CD4-positive, alpha-beta T cell (primary cell): ENCODE results near the gene PRKCH. TPM values are rescaled to one million over a fixed set of nuclear protein-coding genes. Genes with fewer than 3 reads are reported as not detected.

Experiments
- ATAC-seq: fragments of 200-7000 bp; cut with Tn5 transposase; one replicate; pipeline ENCODE4 v1.10.0; 2022; ENCODE audit warnings: mild to moderate bottlenecking; ENCODE audit not compliant: poor library complexity
- CTCF ChIA-PET: fragments of 350-600 bp; sonication (Branson Sonifier 250); formaldehyde crosslinking; loops from one replicate; lab custom pipeline; 2021; ENCODE audit warnings: antibody characterized with exemption, inconsistent platforms; lab: Charles Lee
- POLR2A ChIA-PET: fragments of 350-600 bp; sonication (Branson Sonifier 250); formaldehyde crosslinking; loops from one replicate; lab custom pipeline; 2021; ENCODE audit warnings: antibody characterized with exemption, inconsistent platforms; lab: Charles Lee
- DNase-seq, 14 experiments: peaks; one replicate each; pipeline ENCODE4 v3.0.0-alpha.2; 2013 to 2020; ENCODE audit warnings: mixed read lengths in 2 of 14
- H3K27ac ChIP-seq, 2 donors: one replicate each; pipeline versions ENCODE4 v1.5.1 to v1.7.0; 2013; ENCODE audit warnings: low read length in 2 of 2, low read depth in 1 of 2, mild to moderate bottlenecking in 1 of 2
- H3K27me3 ChIP-seq, 2 experiments: 1 replicate in 1 of 2; 2 replicates in 1 of 2; pipeline versions ENCODE4 v1.6.1 to v1.7.0; 2013; ENCODE audit warnings: low read length in 2 of 2, control low read depth in 1 of 2, mild to moderate bottlenecking in 1 of 2, moderate library complexity in 1 of 2; ENCODE audit not compliant: insufficient read depth in 2 of 2, control insufficient read depth in 1 of 2
- H3K36me3 ChIP-seq: one replicate; pipeline ENCODE4 v1.6.1; 2013; ENCODE audit warnings: low read length, control low read depth; ENCODE audit not compliant: insufficient read depth
- H3K4me1 ChIP-seq: one replicate; pipeline ENCODE4 v1.6.1; 2013; ENCODE audit warnings: low read length, control low read depth; ENCODE audit not compliant: insufficient read depth
- H3K4me3 ChIP-seq: one replicate; pipeline ENCODE4 v1.5.1; 2013; ENCODE audit warnings: mild to moderate bottlenecking, low read length, moderate library complexity
- H3K9me3 ChIP-seq, 2 experiments: 1 replicate in 1 of 2; 2 replicates in 1 of 2; pipeline versions ENCODE4 v1.6.1 to v1.7.0; 2013; ENCODE audit warnings: low read length in 2 of 2, mild to moderate bottlenecking in 2 of 2, control low read depth in 1 of 2, moderate library complexity in 1 of 2; ENCODE audit not compliant: control insufficient read depth in 1 of 2, insufficient read depth in 1 of 2
- H3K27ac Mint-ChIP-seq: one replicate; pipeline ENCODE4 v1.8.0; 2020; ENCODE audit warnings: mixed read lengths
- H3K27me3 Mint-ChIP-seq: one replicate; pipeline ENCODE4 v1.8.0; 2021; ENCODE audit warnings: mixed read lengths
- H3K36me3 Mint-ChIP-seq: one replicate; pipeline ENCODE4 v1.8.0; 2021; ENCODE audit warnings: low read depth, mixed read lengths
- H3K4me1 Mint-ChIP-seq: one replicate; pipeline ENCODE4 v1.8.0; 2021; ENCODE audit warnings: low read depth, mixed read lengths
- H3K4me3 Mint-ChIP-seq: one replicate; pipeline ENCODE4 v1.8.0; 2020; ENCODE audit warnings: mild to moderate bottlenecking, mixed read lengths
- H3K9me3 Mint-ChIP-seq: one replicate; pipeline ENCODE4 v1.8.0; 2020; ENCODE audit warnings: mixed read lengths
- intact Hi-C, 2 experiments: fragments of 100-400 bp; cut with DNase I in 1 of 2; cut with micrococcal nuclease in 1 of 2; formaldehyde crosslinking; loops; one replicate each; pipeline versions ENCODE4 v1.15.1 to v1.9.0; 2023 to 2025; cut with DNase I, micrococcal nuclease
- total RNA-seq, 174 experiments: library from RNA in 2 of 174; stranded (reverse) in 2 of 174; gene quantifications; one replicate each; pipeline ENCODE4 v1.2.3 and lab custom pipeline; 2021 to 2026
- TF ChIP-seq, protein P1 (sequence below): fragments of 200-600 bp; IDR thresholded peaks from one replicate; pipeline ENCODE4 v1.8.0; 2022; ENCODE audit warnings: antibody characterized with exemption, mild to moderate bottlenecking

The PRKCH gene
- total RNA-seq, 2 experiments from 2014 or later: 378 to 385 TPM

DNA sequence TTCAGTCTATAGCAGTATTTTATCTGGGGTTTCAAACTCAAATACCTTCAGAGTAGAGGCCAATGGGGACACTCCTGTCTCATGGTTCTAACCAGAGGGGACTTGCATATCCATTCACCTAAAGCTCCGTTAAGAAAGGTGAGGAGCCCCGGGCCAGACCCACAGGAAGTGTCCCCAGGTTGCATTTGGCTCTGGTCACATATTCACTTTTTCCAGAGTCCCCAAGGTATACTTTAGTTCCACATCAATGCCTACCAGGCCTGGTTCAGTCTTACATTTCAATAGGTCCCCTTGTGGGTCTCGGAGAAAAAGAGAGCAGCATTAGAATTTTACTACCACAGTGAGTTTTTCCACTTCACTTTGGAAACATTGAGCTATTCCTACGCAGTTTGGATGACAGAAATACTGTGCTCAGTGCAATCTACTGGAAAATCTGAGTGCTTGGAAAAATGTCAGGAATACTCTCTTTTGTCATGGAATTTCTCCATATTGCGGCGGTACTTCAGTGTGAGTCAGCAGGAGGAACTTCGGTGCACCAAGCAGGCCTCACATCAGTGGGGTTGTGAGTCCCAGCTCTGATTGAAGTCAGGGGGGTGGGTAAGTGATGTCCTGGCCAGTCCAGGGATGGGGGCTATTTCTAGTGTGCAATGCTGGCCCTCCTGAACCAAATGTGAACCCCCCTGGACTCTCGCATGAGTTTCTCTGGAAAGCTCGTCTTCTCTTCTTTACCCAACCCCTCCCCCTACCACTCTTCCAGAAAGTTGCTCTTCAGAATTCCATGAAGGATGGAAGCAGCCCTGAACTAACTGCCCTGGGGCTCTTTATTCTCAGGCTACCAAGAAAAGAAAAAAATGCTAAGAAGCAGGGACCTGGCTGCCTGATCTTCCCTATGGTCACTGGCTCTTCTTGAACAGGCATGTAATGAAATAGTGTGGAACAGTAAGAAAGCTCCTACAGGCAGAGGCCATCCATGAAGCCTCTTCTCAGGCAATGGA, 184.7 kb downstream of the PRKCH start:
- Histone ChIP-seq H3K27ac (peak overlapping the region in 1 of 2 donors; percentile 43), H3K9me3 (no peaks in the 10 kb centered on the region), H3K4me1 (peaks cover 75% of the 10 kb centered on the region), H3K4me3 (no peak overlapping the region), H3K27me3 (no peaks in the 10 kb centered on the region), H3K36me3 (peaks cover 34% of the 10 kb centered on the region)
- TF ChIP-seq, protein P1, sequence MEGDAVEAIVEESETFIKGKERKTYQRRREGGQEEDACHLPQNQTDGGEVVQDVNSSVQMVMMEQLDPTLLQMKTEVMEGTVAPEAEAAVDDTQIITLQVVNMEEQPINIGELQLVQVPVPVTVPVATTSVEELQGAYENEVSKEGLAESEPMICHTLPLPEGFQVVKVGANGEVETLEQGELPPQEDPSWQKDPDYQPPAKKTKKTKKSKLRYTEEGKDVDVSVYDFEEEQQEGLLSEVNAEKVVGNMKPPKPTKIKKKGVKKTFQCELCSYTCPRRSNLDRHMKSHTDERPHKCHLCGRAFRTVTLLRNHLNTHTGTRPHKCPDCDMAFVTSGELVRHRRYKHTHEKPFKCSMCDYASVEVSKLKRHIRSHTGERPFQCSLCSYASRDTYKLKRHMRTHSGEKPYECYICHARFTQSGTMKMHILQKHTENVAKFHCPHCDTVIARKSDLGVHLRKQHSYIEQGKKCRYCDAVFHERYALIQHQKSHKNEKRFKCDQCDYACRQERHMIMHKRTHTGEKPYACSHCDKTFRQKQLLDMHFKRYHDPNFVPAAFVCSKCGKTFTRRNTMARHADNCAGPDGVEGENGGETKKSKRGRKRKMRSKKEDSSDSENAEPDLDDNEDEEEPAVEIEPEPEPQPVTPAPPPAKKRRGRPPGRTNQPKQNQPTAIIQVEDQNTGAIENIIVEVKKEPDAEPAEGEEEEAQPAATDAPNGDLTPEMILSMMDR: no peak
- Mint-ChIP-seq H3K9me3 (no peaks in the 10 kb centered on the region), H3K27me3 (no peaks in the 10 kb centered on the region), H3K36me3 (peaks cover 82% of the 10 kb centered on the region), H3K4me3 (peak overlapping the region; percentile 18), H3K4me1 (peaks cover 97% of the 10 kb centered on the region), H3K27ac (no peak overlapping the region)
- DNase-seq (no peak), ATAC-seq (no peak)
- intact Hi-C loops: loop anchor here in 1 of 2 experiments (2.0 kb wide), 1 partner anchor 33 kb away; no protein-coding TSS in a partner anchor
- ChIA-PET CTCF (interaction anchor here (1.3 kb wide), 1 partner anchor 30 kb away, joined by 4 read pairs; no protein-coding TSS in a partner anchor), POLR2A (interaction anchor here (0.6 to 7.3 kb wide), 7 partner anchors 14 to 176 kb away, joined by 3 to 124 read pairs (median 3); no protein-coding TSS in a partner anchor)

DNA sequence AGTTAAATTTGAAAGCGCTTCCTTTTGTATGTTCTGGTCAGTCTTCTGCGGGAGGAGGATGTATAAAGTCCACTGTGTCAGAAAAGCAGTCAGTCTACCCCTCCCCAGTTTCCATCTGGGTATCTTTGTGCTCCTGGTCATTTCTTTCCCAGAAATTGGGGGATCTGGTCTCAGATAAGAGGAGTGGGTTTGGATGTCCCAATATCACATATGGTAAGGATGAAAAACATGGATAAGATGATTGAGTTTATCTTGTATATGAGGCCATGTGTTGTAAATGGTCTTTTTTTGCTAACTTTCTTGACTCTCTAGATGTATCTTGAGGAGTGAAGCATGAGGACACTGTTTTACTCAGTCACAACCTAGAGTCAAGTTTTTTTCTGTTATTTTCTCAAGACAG, 187.1 kb downstream of the PRKCH start:
- Histone ChIP-seq H3K4me1 (peaks cover 65% of the 10 kb centered on the region), H3K27me3 (no peaks in the 10 kb centered on the region), H3K4me3 (no peak overlapping the region), H3K27ac (no peak overlapping the region), H3K36me3 (peaks cover 45% of the 10 kb centered on the region), H3K9me3 (no peaks in the 10 kb centered on the region)
- Mint-ChIP-seq H3K9me3 (no peaks in the 10 kb centered on the region), H3K27ac (no peak overlapping the region), H3K4me1 (peaks cover 94% of the 10 kb centered on the region), H3K36me3 (peaks cover 81% of the 10 kb centered on the region), H3K27me3 (no peaks in the 10 kb centered on the region), H3K4me3 (peak overlapping the region; percentile 50)
- TF ChIP-seq, protein P1: no peak
- ChIA-PET CTCF (no interaction called here), POLR2A (interaction anchor here (1.3 to 7.3 kb wide), 2 partner anchors 10 to 33 kb away, joined by 4 to 124 read pairs; no protein-coding TSS in a partner anchor)
- intact Hi-C loops: no loop called here
- ATAC-seq: no peak
- DNase-seq: no peak

DNA sequence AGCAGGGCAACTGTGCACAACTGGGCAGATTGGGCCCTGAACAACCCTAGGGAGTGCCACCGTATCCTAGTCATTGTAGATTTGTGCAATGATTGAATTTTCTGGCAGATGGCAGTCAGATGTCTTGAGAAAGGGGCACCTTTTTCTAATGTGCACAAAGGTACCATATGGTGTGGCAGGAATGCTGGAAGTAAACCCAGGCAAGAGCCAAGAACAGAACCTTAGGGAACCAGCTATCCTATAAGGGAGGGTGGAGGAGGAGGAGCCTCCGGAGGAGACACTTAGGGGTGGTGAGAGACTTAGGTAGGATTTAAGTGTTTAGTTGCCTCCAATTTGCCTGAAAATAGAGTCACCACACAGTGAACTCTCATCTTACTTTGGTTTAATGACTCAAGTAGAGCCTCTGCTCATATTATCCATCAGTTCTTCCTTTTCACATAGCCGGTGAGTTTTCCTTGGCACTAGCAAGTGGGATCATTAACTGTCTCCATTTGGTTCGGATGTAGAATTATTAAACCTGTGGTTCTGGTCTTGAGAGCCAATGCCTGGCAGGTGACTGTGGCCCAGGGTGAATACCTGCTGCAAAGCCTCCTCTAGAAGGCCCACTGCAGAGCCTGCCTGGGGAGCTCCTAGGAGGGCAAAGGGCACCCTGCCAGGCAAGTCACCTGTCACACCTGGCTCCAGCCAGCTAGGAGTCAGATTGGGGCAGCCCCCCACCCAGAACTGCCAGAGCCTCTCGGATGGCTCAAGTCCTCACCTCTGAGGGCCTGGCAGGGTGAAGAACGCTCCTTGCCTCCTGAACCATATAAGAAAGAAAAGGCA, 189.6 kb downstream of the PRKCH start:
- intact Hi-C loops: no loop called here
- peaks cover 54% of the 10 kb centered on the region for H3K4me1 ChIP-seq

More for the DNA sequence above, 189.6 kb downstream of the PRKCH start:
- Mint-ChIP-seq H3K4me1 (peaks cover 93% of the 10 kb centered on the region), H3K27me3 (no peaks in the 10 kb centered on the region), H3K9me3 (no peaks in the 10 kb centered on the region), H3K36me3 (peaks cover 94% of the 10 kb centered on the region), H3K4me3 (peak overlapping the region; percentile 56), H3K27ac (peak overlapping the region; percentile 74)
- TF ChIP-seq, protein P1: no peak
- peaks cover 62% of the 10 kb centered on the region for H3K36me3 ChIP-seq
- ChIA-PET POLR2A (interaction anchor here (1.0 to 1.6 kb wide), 5 partner anchors 7 to 230 kb away, joined by 3 to 5 read pairs (median 3); partner anchors contain the start of gene TMEM30B), CTCF (interaction anchor here (1.7 kb wide), 1 partner anchor 35 kb away, joined by 6 read pairs; no protein-coding TSS in a partner anchor)
- H3K27ac ChIP-seq: peak overlapping the region in 1 of 2 donors; percentile 15
- no peak overlapping the region for H3K4me3 ChIP-seq
- DNase-seq: peak in 1 of 14 experiments; percentile 24
- H3K27me3 ChIP-seq: no peaks in the 10 kb centered on the region
- H3K9me3 ChIP-seq: no peaks in the 10 kb centered on the region
- peak; percentile 14 for ATAC-seq
